HG02885 (cell line): ENCODE measurements around the gene CEP78.
"Not testable (repeated sequence)": the region's sequence is repeated elsewhere in the genome, so short reads cannot be mapped to it uniquely, and the experiment has no call there.

ENCODE experiments used
- ATAC-seq: cut with Tn5 transposase; IDR thresholded peaks from one replicate; pipeline ENCODE4 v1.9.1; 2021; ENCODE audit warnings: mild to moderate bottlenecking; ENCODE audit not compliant: unreplicated experiment, poor library complexity

Gene CEP78

DNA sequence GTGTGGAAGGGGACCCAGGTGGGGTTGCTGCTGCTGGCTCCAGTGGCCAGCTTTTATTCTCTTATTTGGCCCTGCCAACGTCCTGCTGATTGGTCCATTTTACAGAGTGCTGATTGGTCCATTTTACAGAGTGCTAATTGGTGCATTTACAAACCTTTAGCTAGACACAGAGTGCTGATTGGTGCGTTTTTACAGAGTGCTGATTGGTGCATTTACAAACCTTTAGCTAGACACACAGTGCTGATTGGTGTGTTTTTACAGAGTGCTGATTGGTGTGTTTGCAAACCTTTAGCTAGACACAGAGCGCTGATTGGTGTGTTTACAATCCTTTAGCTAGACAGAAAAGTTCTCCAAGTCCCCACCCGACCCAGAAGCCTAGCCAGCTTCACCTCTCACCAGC lies 48.3 kb downstream of the CEP78 start:
- ATAC-seq: not testable (repeated sequence)

DNA sequence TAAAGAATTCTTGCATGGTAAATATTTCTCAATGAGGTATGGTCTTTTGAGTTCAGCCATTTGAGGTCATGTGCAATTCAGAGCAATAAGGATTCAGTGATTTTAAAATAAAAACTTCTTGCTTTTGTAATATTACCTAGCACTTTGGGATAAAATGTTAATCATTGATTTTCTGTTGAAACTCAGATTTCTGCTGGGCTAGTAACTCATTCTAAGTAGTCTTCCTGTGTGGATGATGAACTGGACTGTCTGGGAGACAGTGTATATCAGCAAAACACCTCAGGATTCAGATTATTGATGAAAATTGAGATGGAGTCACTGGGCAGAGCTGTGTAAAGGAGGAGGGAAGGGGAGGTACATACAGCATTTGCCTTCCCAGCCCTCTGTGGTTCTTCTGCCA lies 50.2 kb downstream of the CEP78 start:
- no peak for ATAC-seq

- no peak for ATAC-seq
These were observed 51.1 kb downstream of the CEP78 start for GRCh38 chr9:78286946-78287388.

- no peak for ATAC-seq
These were observed 52.5 kb downstream of the CEP78 start for GRCh38 chr9:78288214-78288892.

- no peak for ATAC-seq
These were observed 53.6 kb downstream of the CEP78 start for GRCh38 chr9:78289474-78289873.

DNA sequence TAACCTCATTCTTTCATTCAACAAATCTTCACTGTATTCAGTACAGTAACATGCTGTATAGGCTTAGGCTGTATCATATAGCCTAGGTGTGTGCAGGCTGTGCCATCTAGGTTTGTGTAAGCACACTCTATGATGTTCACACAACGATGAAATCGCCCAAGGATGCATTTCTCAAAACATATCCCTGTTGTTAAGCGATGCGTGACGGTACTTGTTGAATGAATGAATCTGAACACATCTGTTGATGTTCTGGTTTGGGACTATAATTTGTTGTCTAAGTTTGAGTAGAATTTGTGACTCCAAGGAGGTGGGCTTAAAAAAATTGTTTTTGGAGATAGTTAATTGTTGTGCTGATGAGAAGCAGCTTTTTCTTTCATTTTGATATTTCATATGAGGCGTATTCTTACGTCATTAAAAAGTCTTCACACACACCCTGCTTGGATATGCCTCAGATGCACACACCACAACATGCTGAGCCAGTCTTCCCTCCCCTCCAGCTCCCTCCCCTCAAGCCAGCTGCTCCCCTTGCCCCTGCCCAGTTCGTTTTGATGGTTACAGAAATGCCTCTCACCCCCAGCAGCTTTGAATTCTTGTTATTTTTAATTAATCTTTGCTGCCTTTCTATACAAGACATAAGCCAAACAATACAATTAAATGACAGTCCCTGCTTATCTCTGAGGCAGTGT lies 55.5 kb downstream of the CEP78 start:
- ATAC-seq: no peak

DNA sequence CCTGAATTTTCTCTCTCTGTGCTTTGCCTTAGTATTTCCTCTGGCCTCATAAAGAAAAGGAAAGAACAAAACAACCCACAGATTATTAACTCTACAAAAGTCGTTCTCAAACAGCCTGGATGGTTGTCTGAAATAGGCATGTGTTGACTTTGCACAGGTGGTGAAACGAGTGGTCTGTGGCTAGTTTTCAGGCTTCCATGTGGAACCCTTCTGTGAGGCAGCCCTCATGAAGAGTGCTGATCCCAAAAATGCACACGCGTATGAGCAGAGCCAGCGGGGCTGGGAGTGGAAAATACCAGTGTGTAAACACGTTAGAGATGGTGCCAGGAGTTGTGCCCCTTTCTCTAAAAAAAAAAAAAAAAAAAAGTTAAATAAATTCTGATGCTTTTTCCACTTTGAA lies 56.2 kb downstream of the CEP78 start:
- ATAC-seq: no peak

DNA sequence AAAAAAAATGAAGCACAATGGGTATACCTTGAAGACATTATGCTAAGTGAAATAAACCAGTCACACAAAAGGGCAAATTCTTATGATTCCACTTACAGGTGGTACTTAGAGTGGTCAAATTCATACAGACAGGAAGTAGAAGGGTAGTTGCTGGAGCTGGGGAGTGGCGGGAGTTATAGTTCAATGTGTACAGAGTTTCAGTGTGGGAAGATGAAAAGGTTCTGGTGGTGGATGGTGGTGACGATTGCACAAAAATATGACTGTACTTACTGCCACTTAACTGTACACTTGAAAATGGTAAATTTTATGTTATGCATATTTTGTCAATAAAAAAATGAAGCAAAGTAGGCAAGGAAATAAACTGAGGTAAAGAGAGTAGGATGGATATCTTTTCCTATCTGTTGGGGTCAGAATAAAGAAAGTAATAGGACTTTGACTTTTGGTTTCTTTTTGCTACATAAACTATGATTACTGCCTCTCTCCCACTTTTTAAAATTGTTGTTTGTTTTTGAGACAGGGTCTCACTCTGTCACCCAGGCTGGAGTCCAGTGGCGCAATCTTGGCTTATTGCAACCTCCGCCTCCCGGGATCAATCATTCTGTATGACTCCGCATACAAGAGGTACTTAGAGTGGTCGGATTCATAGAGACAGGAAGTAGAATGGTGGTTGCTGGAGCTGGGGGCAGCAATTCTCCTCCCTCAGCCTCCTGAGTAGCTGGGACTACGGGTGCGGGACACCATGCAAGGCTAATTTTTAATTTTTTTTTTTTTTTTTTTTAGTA lies 57.0 kb downstream of the CEP78 start:
- ATAC-seq: no peak

- no peak for ATAC-seq
These were observed 58.7 kb downstream of the CEP78 start for GRCh38 chr9:78294290-78295176.

DNA sequence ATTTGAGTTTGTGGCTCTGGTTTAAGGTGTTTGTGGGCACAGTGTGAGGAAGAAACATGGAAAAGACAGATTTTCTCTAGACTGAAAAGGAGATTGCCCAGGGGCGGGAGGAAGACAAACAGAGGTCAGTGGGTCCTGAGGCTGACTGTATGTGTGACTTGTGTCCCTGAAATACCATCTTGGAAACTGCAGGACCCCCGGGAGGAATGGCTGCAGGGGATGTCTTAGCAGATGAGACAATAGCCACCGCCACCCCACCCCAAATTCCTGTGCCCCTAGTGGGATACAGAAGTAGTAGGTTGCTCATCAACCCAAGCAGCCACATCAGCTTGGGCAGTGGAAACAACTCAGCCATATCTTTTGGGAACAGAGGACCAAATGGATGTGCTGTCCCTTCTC lies 59.3 kb downstream of the CEP78 start:
- ATAC-seq: no peak

- ATAC-seq: no peak
These were observed 59.9 kb downstream of the CEP78 start for GRCh38 chr9:78295731-78296130.

DNA sequence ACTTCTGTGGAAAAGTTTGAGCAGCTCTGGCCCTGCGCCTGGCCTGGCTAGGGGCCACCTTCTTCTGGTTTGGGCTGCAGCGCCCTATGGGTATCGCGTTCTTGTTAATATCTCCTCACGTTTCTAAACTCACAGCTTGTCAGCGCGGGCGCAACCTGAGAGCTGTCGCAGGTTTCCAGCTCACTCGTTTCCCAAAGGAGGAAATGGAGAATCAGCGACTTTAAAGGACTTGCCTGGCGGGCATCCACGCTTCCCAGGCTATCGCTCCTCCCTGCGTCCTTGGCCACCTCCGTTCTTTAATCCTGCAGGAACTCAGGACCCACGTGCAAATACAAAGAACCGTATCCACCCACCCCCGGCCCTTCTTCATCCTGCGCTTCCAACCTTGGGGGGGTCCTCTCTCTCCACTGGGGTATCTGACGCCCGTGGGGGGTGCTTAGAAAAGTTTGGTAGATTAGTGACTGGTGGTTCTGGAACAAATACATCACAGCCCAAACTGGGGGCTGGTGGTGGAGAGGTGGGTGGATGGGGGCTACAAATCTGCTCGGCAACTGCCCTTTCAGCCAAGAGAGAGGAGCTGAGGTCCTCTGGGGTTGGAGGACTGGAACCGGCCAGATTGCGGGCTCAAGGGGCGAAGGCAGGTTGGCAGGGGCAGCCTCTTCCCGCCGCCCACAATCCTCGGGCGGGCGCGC lies 60.5 kb downstream of the CEP78 start:
- ATAC-seq: no peak

DNA sequence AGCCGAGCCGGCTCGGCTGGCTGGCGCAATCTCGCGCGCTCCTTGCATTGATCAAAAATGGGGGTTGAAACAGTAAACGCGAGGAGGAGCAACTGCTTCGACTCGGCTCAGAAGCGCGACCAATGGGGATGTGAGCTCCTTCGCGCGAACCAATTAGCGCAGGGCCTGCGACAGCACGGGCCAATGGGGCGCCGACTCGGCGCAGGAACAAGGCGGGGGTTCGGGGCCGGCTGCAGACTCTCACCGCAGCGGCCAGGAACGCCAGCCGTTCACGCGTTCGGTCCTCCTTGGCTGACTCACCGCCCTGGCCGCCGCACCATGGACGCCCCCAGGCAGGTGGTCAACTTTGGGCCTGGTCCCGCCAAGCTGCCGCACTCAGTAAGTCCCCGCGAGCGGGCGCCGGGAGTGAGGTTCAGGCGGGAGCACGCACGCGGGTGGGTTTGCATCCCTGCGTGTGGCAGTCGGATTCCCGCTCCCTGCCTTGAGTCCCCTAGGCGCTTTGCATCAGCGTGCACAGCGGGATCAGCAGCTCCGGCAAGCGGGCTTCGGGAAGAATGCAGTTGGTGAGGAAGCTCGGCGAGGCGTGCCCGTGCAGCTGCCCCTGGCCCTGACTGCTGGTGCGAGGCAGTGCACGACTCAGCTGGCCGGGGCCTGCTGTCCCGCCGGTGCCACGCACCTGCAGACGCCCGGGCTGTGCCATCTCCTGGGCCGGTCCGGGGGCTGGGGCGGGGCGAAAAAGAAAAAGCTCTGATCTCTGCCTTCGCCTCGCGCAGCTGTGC lies 61.2 kb downstream of the CEP78 start, which contains the start of gene PSAT1:
PSAT1 (plus strand) TSS at position 233 of the 779 bp plus-strand sequence; CDS start at position 319, 86 bp downstream.
- peak; percentile 97 for ATAC-seq

GRCh38 chr9:78297672-78297961 lies 61.7 kb downstream of the CEP78 start:
- ATAC-seq: peak; percentile 46

DNA sequence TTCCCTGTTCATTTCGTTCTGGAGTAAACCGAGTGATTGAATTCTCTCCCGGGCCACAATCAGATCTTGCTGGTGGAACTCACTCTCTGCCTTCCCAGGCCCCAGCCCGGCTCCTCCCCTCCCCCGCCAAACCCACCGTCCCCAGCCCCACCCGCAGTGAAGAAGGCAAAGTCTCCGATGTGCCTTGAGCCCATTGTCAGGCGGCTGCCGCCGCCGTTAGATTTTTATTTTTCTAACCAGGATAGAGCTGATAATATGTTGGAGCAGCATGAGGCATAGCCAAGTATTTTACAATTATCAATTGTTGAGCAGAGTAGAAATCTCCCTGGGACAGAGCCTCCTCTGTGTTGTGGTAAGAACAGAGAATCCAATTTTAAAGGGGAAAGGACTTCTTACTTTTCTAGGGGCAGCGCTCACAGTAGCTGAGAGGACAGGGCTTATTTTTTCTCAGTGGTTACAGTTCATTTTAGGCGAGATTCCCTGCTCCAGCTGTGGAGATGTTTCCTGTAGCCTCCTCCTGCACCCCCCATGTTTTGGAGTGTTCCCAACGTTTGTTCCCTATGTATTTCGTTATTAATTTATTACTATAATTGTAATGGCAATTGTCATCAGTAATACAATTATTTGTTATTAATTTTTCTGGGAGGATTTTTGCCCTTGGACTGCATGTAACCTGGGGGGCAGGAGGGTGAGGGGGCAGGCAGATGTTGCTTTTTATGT lies 62.3 kb downstream of the CEP78 start:
- no peak for ATAC-seq

- no peak for ATAC-seq
These were observed 64.3 kb downstream of the CEP78 start for GRCh38 chr9:78300209-78300608.

GRCh38 chr9:78301466-78301865 lies 65.6 kb downstream of the CEP78 start:
- ATAC-seq: no peak

DNA sequence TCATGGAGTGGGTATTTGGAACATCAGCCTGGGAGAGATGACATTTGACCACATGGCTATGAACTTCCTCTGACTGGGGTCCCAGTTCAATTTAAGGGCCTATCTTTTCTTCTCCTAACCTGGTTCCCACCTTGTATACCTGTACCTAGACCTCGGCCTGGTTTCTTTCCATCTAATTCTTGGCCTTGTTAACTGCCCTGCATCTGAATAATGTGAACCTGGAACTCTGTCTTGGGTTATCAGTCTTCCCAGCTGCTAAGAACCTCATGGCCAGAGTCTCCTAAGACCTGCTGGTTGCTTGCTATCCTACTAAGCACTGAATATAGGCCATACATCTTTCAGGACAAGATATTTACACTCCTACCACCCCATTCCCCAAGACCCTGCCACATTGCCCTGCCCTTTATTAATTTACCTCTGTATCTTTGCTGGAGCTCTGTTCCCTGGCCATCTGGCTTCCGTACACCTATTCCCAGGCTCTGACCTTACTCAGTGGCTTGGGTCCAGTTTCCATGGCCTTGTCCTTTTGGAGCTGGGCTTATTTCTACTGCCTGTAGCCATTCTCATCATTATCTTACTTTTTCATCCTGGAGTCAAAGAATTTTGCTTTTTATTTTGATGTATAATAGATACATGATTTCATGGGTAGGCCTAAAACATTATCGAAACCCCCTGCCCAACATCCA lies 67.6 kb downstream of the CEP78 start:
- ATAC-seq: no peak
